Medulla oblongata (tissue), 1 donor: Measurements from ENCODE around the gene PFN3.
"Not testable (repeated sequence)": the region's sequence is repeated elsewhere in the genome, so short reads cannot be mapped to it uniquely, and the experiment has no call there.

ENCODE experiments used
- DNase-seq: peaks from one replicate; pipeline ENCODE4 v3.0.0-alpha.2; 2015; ENCODE audit errors: extremely low spot score

The PFN3 gene

DNA sequence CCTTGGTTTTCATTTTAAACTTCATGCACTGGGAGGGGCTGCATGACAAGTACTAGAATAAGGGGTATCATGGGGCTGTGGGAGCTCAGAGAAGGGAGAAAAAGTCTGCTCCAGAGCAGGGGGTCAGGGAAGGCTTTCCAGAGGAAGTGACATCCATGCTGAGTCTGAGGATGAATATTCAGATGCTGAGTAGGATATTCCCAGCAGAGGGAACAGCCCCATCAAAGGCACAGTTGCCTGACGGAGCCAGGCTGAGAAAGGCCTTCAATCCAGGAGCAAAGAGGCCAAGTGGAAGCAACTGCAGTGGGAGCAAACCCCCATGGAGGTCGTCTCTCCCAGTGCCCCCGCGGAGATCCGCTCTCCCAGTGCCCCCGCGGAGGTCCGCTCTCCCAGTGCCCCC, 4.4 kb downstream of the PFN3 start:
- no peak for DNase-seq

DNA sequence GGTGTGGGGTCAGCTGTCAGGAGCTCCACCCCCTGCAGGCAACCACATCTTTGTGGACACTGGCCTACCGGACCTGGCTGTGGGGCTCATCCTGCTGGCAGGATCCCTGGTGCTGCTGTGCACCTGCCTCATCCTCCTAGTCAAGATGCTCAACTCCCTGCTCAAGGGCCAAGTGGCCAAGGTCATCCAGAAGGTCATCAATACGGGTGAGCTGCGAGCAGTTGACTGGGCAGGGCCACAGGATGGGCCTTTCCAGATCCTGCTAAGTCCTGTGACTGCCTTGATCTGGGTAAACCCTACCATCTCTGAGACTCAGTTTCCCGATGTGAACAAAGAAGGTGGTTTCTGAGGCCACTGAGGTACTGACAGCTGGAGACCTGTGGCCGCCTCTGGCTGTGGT, 6.5 kb downstream of the PFN3 start:
- DNase-seq: no peak

DNA sequence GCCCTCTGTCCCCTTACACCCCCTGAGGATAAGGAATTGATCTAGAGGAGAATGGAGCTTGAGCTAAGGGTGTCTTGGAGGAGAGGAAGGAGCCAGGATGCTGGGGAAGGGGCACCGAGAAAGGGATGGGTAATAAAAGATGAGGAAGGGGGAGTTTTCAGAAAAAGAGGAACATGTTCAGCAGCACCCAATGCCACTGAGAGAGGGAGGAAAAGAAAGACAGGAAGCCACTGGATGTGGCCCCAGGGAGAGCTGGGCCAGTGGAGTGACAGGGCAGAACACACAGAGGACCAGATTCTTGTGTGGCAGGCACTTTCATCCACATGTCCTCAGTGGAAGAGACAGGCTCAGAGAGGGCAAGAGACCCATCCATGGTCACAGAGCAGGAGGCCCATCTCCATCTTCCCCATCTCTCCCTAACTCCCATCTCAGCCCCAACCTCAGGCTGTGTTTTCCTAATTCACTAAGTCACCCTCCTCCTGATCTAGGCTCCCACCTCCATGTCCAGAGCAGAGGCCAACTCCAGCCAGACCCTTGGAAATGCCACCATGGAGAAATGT, 7.2 kb downstream of the PFN3 start:
- no peak for DNase-seq

DNA sequence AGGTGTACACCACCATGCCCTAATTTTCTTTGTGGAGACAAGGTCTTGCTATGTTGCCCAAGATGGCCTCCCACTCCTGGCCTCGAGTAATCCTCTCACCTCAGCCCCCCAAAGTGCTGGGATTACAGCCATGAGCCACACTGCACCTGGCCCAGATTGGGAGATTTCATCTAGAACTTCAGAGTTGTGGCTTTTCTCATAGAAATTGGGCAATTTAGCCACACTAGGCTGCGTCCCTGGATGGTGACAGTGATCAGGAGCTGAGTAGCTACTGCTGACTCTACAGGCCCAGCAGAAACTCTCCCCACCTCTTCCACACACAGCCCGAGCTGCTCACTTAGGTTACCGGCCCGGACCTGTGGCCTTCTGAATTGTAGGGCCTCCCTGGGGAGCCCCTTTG, 7.7 kb downstream of the PFN3 start:
- no peak for DNase-seq

DNA sequence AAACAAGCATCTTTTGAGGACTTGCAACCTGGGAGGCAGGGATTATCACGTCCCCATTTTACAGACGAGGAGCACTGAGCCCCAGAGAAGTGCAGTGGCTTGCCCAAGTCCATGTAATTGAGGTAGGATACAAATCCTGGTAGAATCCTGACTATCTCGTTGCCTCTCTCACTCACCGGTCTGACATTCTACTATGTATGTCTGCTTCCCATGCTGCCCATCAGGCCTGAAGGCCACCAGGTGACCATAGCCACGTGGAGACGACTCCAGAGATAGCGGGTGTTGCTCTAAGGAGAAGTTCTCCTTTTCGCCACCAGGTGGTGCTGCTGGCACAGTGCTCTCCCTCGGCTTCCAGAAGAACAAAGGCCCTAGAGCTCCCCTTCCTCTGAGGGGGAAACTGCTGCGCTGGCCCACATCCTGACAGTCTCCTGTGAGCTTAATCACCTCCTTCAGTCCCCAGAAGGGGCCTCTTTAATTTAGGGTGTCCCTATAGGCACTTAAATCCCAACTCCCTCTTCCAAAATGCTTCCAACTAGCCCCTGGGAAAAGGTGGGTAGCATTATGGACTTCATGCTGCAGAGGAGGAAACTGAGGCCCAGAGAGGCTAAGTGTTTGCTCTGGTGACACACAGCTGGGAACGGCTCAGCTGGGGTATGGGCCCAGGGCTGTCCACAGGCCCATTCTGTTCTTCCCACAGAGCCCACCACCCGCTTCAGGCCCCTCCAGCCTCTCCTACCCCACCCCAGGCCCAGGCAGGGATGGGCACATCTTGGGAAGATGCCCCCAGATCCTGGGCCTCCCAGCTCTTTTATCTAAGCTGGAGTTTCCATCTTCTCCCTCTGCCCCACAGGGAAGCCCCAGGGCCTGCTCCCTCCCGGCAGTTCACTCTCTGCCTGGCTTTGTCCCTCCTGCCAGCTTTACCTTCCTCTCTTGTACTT, 9.8 kb downstream of the PFN3 start:
- DNase-seq: peak; percentile 87

DNA sequence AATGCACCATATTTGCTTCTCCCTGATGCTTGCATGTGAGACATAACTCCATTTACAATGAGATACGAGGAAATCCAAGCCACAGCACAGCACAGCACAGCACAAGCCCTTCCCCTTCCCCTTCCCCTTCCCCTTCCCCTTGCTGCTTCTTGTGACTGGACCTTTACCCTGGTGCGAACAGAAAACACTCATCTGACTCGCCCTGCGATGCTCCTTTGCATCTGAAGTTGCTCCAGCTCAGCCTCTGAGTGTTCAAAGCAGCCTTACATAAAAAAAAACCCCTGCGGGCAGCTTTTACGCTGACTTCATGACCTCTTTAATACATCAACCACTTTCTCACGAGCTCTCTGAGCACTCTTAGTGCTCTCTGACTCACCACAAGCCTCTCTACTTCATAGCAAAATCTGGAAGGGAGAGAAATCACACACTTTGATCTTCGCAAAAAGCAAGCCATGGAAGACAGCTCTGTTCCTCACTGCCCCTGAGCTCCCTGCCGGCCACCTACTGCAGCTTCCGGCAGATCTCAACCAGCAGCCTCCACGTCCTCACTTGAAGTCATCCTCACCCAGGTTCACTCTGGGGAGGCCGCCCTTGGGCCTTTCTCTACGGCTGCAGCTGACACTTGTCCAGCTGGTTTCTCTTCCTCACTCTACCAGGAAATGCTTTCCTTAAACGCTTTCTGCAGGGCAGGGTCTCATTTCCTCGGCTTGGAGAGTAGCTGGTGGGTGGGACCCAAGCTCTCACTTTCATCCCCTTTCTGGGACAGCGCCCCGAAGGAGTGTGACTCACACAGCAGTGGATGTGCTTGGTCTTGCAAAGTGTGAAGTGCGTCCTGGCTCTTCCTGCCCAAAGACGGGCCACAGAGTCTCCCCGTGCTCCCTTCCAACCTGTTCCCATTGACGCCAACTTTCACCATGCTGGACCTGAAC, 11.0 kb downstream of the PFN3 start:
- DNase-seq: no peak

DNA sequence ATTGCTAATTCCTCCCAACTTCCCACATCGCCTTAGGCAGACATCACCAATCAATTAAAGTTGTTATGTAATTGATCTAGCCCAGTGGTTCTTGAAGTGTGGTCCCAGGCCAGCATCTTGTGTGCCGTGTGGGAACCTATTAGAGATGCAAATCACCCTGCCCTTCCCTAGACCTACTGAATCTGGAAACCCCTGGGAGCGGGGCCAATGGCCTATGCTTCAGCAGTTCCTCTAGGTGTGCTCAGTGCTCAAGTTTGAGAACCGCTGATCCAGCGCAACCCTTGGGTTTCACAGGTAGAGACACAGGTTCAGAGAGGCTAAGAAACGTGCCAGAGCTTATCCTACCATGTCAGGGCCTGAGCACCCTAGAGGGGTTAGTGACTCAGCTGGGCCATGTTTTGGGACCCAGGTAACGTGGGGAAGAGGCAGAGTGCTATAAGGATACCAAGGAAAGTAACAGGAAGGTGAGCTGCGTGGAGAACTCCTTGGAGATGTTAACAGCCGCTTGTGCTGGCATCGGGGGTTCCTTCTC, 11.9 kb downstream of the PFN3 start:
- no peak for DNase-seq

DNA sequence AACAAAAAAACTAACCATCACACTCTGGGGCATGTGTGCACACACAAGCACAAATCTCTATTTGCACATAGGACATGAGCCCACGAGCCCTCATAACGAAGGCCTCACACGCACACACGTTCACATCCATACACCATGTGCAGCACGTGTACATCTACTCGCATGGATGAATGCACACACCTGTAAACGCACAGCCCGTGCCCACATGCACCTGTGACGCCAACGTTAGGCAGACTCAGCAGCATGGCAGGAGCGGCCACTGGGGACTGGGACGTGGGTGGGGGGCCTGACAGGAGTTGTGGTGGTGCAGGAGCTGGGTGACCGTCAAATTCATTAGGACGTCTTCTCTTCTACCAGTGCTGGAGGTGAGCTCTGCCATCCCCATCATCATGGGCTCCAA, 13.1 kb downstream of the PFN3 start:
- DNase-seq: no peak

DNA sequence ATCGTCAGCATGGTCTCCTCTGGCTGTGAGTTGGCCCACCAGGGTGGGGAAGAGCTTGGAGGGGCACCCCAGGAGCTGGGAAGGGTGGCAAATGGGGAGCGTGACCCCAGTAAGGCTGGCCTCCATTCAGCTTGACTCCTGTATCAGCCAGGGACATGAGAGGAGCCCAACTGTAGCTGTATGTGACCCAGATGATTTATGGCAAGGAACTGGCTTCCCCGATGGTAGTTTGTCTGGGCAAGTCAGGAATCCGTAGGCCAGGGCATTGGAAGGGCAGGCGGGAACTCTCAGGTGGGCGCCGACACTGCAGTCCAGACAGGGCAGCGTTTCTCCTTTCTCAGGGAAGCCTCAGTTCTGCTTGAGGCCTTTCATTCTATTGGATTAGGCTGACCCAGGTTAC, 13.9 kb downstream of the PFN3 start:
- DNase-seq: no peak

DNA sequence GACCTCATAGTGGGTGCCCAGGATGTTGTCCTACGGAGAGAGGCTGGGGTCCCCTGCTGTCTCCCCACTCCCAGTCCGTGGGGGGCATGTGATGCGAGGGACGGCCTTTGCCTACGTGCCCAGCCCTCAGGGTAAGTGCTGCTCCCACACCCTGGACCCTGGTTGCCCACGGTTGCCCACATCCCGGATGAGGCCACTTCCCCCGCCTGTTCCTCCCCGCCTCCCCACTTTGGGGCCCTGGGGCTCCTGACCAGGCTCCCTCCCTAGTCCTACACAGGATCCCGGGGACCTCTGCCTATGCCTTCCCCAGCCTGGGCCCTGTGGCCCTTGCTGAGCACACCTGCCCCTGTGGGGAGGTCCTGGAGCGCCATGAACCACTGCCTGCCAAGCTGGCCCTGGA, 14.7 kb downstream of the PFN3 start:
- no peak for DNase-seq

DNA sequence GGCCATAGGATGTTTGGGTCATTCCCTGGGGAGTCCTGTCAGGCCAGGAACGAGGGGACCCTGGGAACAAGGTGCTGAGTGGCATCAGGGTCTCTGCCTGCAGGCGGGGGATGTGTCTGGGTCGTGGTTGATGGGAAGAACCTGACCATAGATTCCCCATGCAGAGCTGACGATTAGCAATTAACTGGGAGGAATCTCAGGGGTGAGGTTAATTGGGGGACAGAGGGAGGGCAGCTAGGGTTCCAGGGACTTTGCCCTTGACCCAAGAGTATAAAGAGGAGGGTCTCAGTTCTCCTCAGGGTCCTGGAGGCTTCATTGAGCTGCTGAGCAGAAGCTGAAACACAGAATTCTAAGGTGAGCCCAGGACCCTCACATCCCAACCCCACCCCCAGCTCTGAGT, 16.3 kb downstream of the PFN3 start, which contains the start of gene SLC34A1:
SLC34A1 (plus strand) TSS at position 301 of the 400 bp plus-strand sequence. CDS start 1,308 bp downstream, outside the sequence.
- DNase-seq: no peak

DNA sequence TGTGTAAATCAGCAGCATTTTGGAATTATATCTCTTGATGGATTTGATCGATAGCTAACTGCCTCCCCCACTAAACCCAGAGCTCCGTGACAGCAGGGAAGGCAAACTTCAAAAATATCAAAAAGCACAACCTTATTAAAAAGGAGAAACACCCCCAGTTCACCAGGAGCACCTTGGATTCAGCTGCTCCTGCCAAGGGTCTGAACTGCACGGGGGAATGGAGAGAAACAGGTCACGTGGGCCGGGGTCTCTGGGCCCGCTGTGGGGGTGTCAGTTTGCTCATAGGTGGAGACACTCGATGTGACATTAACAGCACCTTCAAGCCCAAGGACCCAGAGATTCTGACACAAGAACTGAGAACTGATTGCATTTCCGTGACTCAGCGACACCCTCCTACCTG, 17.3 kb downstream of the PFN3 start:
- no peak for DNase-seq

DNA sequence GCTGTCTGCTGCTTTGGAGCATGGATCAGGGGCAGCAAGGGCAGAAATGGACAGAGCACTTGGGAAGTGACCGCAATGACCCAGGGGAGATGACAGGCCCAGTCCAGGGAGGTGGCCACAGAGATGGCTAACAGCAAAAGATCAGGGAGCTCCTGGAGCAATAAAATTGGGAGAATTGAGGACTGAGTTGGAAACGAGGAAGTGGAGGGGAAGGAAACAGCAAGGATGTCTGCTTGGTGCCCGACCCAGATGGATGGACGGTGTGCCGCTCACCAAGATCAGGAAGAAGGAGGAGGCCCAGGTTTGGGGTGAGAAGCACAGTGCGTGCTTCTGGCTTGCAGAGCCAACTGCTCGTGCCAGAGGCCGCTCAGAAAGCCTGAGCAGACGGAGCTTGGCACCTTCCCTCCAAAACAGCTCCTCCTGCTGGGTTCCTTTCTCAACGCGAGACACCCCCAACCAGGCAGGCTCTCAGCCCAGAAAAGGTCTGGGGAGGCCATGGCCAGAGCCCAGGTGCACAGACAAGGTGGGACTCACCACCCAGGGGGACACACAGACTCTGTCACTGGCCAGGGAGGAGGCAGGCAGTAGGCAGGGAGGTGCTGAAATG, 17.9 kb downstream of the PFN3 start:
- DNase-seq: peak; percentile 23

DNA sequence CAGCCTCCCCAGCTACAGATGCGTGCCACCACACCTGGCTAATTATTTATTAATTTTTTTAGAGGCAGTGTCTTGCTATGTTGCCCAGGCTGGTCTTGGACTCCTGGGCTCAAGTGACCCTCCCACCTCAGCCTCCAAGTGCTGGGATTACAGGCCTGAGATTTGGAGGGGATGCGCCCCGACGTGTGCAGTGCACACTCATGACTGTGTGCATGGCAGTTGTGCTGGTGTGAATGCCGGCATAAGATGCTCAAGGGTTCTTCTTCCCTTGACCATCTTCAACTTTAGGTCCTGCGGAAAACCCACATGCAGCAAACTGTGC, 19.7 kb downstream of the PFN3 start:
- no peak for DNase-seq

DNA sequence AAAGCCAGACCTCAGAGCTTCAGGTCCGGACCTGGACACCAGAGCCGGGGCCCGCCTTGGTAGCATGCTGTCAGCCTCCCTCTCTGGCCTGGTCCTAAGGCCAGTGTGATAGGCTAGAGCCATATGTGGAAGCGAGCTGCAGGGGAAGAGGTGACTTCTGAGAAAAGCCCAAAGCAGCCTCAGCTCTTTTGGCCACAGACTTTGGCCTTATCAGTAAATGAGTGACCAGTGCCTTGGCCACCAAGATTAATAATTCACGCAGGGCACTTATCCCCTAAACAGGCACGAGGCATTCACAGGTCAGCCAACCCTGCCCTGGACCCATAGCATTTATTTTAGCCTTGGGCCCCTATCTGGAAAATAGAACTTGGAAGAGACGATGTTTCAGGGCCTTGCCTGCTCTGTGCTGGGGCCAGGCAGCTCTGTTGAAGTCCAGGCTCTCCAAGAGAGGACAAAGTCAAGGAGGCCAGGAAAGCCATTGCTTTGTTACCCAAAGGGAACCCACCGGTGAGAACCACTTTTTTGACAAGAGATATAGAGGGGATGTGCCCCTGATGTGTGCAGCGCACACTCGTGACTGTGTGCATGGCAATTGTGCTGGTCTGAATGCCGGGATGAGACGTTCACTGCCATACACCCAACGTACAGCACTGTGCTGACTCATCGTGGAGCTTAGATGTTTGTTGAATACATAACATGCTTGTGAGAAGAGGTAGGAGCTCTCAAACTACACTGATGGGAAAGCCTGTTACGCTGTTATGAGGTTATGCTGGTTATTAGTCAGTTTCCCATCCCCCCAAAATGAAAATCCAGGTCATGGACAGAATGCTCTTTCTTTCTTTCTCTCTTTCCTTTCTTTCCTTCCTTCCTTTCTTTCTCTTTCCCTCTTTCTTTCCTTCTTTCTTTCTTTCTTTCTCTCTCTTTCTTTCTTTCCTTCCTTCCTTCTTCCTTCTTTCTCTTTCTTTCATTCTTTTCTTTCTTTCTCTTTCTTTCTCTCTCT, 21.3 kb downstream of the PFN3 start:
- no peak for DNase-seq

DNA sequence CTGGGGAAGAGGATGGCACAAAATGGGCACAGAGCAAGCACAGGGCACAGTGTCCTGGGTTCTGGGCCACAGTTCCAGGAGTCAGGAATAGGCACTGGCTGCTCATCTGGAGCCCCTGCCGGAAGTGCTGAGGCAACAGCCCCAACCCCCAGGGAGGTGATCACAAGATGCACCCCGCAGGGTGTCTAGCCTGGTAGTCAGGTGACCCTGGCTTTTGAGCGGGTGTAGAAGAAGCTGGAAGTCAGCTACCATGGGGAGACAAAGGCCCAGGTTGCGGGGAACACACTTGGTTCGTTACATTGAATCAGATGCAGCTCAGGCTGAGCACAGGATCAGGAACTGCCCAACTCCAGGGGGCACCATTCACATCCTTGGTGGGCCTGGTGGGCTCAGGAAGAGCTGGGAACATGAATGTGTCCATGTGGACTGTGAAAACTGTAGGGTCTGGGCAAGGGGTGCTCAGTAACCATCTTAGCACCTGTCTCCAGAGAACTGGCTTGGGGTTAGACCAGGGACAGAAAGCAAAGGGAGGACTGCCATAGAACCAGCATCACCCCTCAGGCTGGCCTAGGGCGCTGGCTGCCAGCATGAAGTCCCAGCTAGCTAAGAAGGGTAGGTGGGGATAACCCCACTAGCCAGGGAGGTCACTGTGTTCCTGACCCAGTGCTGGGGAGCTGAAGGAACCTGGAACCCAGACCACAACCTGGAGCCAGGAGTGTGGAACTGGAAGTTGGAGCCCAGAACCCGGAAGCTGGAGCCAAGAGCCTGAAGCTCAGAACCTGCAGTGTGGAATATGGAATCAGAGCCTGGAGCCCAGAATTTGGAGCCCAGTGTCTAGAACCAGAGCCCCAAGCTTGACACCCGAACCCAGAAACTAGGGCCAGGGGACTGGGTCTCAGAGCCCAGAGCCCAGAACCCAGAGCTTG, 22.3 kb downstream of the PFN3 start:
- DNase-seq: no peak

DNA sequence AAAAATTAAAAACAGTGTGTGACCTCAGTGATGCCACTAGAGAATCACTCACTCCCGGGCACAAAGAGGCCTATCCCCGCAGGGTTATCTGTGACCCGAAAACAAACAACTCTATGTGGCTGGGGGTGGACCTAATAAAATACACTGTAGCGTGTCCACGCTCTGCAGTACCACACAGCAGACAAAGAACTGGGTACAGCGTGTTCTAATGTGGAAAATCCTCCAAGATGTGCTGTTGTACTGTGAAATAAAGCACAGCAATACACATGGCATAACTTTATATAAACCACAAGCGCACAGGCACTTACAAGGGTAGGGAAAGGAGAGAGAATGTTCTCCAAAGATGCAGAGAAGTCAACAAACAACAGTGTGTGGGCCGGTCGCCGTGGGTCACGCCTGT, 24.4 kb downstream of the PFN3 start:
- no peak for DNase-seq

DNA sequence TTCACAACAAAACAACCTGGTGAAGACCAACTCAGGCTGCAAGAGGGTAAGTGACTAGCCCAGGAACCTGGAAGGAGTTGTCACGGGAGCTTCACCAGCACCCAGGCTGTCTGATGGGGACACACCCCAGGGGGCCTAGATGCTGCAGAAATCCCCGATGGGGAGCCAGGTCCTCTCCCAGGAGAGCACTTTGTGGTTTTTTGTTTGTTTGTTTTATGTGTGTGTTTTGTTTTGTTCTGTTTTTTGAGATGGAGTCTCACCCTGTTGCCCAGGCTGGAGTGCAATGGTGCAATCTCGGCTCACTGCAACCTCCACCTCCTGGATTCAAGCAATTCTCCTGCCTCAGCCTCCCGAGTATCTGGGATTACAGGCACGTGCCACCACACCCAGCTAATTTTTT, 24.9 kb downstream of the PFN3 start:
- not testable (repeated sequence) for DNase-seq

DNA sequence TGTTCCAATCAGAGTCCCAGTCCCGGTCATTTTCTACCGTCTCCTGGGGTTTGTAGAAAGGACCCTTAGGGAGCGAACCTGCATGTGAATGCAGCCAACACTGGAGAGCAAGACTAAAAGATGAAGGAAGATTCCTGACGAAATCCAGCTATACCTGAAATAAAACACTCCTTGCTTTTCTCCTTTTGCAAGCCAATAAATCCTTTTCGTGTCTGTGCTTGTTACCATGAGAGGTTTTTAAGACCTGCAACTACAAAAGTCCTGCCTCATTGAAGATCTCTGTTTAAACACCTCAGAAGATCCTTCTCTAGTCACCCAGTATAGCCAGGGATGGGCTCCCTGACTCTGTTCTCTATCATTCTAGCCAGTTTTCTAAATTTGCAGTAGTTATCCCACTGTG, 26.2 kb downstream of the PFN3 start:
- DNase-seq: no peak
